HG02943 (cell line): ENCODE results near the gene TGFB3.
"Not testable (repeated sequence)": the region's sequence is repeated elsewhere in the genome, so short reads cannot be mapped to it uniquely, and the experiment has no call there.

Experiments
- ATAC-seq: cut with Tn5 transposase; IDR thresholded peaks from one replicate; pipeline ENCODE4 v1.9.1; 2021; ENCODE audit warnings: mild to moderate bottlenecking, low read depth, moderate library complexity; ENCODE audit not compliant: unreplicated experiment

The TGFB3 gene

GRCh38 chr14:75981426-75982265 lies at the start of gene TGFB3:
Gene TGFB3, minus strand, starts transcription at chr14:75981995. Its CDS starts 1,102 bp downstream, at chr14:75980893.
- no peak for ATAC-seq

GRCh38 chr14:76024211-76024907 lies 42.6 kb upstream of the TGFB3 start:
- ATAC-seq, result no peak

GRCh38 chr14:76023757-76024156 lies 42.0 kb upstream of the TGFB3 start:
- ATAC-seq, result no peak

- ATAC-seq, result no peak
Observed at GRCh38 chr14:76022991-76023390, 41.2 kb upstream of the TGFB3 start.

- ATAC-seq, result no peak
Observed at GRCh38 chr14:76019676-76020075, 37.9 kb upstream of the TGFB3 start.

GRCh38 chr14:76015668-76016067 lies 33.9 kb upstream of the TGFB3 start:
- no peak for ATAC-seq

GRCh38 chr14:76015191-76015590 lies 33.4 kb upstream of the TGFB3 start:
- ATAC-seq, result no peak

GRCh38 chr14:76012354-76012753 lies 30.6 kb upstream of the TGFB3 start:
- no peak for ATAC-seq

- no peak for ATAC-seq
Observed at GRCh38 chr14:76011930-76012329, 30.1 kb upstream of the TGFB3 start.

GRCh38 chr14:76009627-76010026 lies 27.8 kb upstream of the TGFB3 start:
- not testable (repeated sequence) for ATAC-seq

GRCh38 chr14:76007852-76008251 lies 26.1 kb upstream of the TGFB3 start:
- ATAC-seq, result no peak

GRCh38 chr14:76007379-76007778 lies 25.6 kb upstream of the TGFB3 start:
- ATAC-seq, result no peak

- no peak for ATAC-seq
Observed at GRCh38 chr14:76006253-76006652, 24.5 kb upstream of the TGFB3 start.

GRCh38 chr14:76002383-76002782 lies 20.6 kb upstream of the TGFB3 start:
- ATAC-seq, result no peak

- no peak for ATAC-seq
Observed at GRCh38 chr14:75999511-76000190, 17.9 kb upstream of the TGFB3 start.

GRCh38 chr14:75996488-75996887 lies 14.7 kb upstream of the TGFB3 start:
- no peak for ATAC-seq

- no peak for ATAC-seq
Observed at GRCh38 chr14:75995372-75996041, 13.7 kb upstream of the TGFB3 start.

GRCh38 chr14:75993567-75994041 lies 11.8 kb upstream of the TGFB3 start:
- peak; percentile 67 for ATAC-seq

- no peak for ATAC-seq
Observed at GRCh38 chr14:75991753-75992152, 10.0 kb upstream of the TGFB3 start.

- no peak for ATAC-seq
Observed at GRCh38 chr14:75990297-75990696, 8.5 kb upstream of the TGFB3 start.

GRCh38 chr14:75989134-75989533 lies 7.3 kb upstream of the TGFB3 start:
- no peak for ATAC-seq
